GM13977 (cell line): ENCODE data around the gene TOB2.
"Not testable (repeated sequence)": the region's sequence is repeated elsewhere in the genome, so short reads cannot be mapped to it uniquely, and the experiment has no call there.

ENCODE experiments used
- DNase-seq: peaks from one replicate; pipeline ENCODE4 v3.0.0; 2012; ENCODE audit warnings: low spot score
- in situ Hi-C: fragments of 300-500 bp; cut with MboI; formaldehyde crosslinking; loops from one replicate; pipeline ENCODE4 v1.12.0; 2022; ENCODE audit warnings: low sequenced_read_pairs, low pct_unique_long_range_greater_than_20kb, mixed read lengths, inconsistent platforms; ENCODE audit not compliant: unreplicated experiment
- TF ChIP-seq, protein P1 (sequence below): IDR thresholded peaks from 2 replicates; pipeline ENCODE4 v1.5.1; 2012; ENCODE audit warnings: mild to moderate bottlenecking, control low read depth; ENCODE audit not compliant: insufficient read depth; ENCODE audit errors: extremely low read depth, missing control alignments

Gene TOB2

DNA sequence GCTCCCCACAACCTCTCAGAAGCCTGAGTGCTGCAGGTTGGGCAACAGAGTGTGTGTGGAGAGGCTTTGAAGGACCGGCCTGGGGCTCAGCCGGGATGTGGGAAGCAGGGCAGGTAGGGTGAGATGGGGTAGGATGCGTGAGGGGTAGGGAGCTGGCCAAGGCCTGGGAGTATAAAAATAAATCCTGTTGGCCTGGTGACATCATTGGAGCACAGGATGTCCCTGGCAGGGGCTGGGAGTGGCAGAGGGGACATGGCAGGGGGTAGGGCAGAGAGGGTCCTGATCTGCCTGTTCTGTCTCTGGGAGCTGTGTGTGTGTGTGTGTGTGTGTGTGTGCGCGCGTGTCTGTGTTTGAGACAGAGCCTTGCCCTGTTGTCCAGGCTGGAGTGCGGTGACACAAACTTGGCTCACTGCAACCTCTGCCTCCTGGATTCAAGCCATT lies 36.3 kb downstream of the TOB2 start:
- DNase-seq: no peak
- TF ChIP-seq, protein P1, sequence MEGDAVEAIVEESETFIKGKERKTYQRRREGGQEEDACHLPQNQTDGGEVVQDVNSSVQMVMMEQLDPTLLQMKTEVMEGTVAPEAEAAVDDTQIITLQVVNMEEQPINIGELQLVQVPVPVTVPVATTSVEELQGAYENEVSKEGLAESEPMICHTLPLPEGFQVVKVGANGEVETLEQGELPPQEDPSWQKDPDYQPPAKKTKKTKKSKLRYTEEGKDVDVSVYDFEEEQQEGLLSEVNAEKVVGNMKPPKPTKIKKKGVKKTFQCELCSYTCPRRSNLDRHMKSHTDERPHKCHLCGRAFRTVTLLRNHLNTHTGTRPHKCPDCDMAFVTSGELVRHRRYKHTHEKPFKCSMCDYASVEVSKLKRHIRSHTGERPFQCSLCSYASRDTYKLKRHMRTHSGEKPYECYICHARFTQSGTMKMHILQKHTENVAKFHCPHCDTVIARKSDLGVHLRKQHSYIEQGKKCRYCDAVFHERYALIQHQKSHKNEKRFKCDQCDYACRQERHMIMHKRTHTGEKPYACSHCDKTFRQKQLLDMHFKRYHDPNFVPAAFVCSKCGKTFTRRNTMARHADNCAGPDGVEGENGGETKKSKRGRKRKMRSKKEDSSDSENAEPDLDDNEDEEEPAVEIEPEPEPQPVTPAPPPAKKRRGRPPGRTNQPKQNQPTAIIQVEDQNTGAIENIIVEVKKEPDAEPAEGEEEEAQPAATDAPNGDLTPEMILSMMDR: no peak
- in situ Hi-C loops: no loop called here

DNA sequence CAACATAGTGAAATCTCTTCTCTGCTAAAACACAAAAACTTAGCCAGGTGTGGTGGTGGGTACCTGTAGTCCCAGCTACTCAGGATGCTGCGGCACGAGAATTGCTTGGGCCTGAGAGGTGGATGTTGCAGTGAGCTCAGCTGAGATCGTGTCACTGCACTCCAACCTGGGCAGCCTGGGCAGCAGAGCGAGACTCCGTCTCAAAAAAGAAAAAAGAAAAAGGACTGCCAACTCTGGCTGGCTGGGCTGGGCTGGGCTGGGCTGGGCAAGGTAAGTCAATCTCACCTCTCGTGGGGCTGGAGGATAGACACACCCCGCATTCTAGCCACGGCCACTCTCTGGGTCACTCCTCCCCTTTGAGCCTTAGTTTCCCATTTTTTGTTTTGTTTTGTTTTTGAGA lies 37.9 kb downstream of the TOB2 start:
- in situ Hi-C loops: loop anchor here (10.0 kb wide), 1 partner anchor 106 kb away; no protein-coding TSS in a partner anchor
- TF ChIP-seq, protein P1: no peak
- no peak for DNase-seq

GRCh38 chr22:41407433-41407832 lies 39.2 kb downstream of the TOB2 start:
- in situ Hi-C loops: loop anchor here (10.0 kb wide), 1 partner anchor 107 kb away; no protein-coding TSS in a partner anchor
- TF ChIP-seq, protein P1: no peak
- DNase-seq: no peak

DNA sequence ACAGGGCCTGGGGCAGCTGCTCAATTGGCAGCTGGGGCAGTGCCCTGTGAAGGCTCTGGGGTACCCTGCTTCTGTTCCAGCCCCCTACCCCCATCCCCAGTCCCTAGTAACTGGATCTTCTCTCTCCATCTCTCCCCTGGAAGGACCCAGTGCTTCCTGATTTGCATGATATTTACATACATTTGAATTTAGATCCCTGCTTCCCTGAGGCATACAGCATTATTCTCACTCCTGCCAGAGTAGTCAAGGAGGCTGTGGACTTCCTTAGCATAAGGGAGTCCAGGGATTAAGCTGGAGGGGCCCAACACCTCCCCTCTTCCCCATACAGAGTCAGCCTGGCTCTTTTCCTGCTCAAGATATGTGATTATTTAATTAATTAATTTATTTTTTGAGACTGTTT lies 40.2 kb downstream of the TOB2 start:
- no peak for DNase-seq
- in situ Hi-C loops: loop anchor here (10.0 kb wide), 1 partner anchor 108 kb away; no protein-coding TSS in a partner anchor
- TF ChIP-seq, protein P1: no peak

DNA sequence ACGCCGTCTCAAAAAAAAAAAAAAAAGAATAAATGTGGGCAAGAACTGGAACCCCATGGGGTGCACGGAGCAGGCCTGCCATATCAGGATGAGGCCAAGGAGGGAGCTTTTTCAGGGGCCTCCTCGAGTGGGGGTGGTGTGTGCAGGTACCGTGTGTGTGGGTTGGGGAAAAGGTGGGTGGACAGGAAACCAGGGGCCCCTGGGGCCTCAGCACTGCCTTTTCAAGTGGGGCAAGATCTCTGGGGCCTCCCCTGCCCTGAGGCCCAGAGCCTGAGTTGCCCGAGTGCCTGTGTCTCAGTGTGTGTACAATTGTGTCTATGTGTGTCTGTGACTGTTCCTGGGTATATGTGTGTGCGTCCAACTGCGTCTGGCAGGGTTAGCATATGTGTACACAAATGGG lies 41.0 kb downstream of the TOB2 start:
- in situ Hi-C loops: loop anchor here (10.0 kb wide), 1 partner anchor 109 kb away; no protein-coding TSS in a partner anchor
- TF ChIP-seq, protein P1: no peak
- peak; percentile 43 for DNase-seq

DNA sequence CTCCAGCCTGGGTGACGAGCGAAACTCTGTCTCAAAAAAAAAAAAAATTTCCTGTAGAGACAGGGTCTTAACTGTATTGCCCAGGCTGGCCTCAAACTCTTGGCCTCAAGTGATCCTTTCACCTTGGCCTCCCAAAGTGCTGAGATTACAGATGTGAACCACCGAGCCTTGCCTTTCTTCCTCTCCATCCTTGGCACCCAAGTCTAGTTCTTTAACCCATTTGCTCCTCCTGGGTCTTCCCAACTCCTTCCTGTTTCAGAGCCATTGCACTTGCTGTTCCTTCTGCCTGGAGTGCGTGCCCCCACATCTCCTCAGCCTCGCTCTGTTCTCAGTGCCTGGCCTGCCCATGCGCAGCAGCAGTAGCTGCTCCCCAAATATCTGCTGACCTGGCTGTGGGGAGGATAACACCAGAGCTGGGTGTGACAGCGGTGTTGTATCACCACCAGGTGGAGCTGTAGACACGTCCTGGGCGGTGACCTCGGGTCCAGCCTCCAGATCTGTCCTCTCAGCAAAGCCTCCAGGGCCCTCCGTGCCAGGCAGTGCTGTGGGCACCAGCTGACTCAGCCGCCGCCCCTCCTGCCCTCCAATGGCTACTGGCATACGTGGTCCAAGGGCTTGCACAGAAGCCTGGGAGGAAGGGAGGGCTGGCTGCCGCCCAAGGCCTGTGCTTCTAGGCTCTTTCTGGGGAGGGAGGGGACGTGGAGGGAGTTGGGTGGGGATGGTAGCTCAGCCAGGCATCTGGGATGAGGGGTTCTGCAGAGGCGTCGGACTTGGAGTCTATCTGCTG lies 42.9 kb downstream of the TOB2 start:
- in situ Hi-C loops: loop anchor here (10.0 kb wide), 1 partner anchor 111 kb away; no protein-coding TSS in a partner anchor
- peak; percentile 94 for DNase-seq
- TF ChIP-seq, protein P1: peak; percentile 95

DNA sequence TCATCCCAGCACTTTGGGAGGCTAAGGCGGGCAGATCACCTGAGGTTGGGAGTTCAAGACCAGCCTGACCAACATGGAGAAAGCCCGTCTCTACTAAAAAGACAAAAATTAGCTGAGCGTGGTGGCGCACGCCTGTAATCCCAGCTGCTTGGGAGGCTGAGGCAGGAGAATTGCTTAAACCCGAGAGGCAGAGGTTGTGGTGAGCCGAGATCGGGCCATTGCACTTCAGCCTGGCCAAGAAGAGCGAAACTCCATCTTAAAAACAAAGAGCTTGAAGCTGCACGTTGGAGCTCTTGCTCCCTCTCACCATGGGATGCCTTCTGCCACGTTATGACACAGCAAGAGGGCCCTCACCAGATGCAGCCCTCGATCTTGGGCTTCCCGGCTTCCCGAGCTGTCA lies 43.8 kb downstream of the TOB2 start:
- in situ Hi-C loops: loop anchor here (10.0 kb wide), 1 partner anchor 112 kb away; no protein-coding TSS in a partner anchor
- not testable (repeated sequence) for DNase-seq
